A549 (cell line): ENCODE data around the gene AJUBA. TPM values are rescaled to one million over a fixed set of nuclear protein-coding genes. Genes with fewer than 3 reads are reported as not detected.

Experiments
- ATAC-seq, 2 experiments: fragments of 200-7000 bp in 1 of 2; fragments of >200 bp in 1 of 2; cut with Nextera tagmentation in 1 of 2; cut with Tn5 transposase in 1 of 2; 3 replicates each; pipeline versions ENCODE4 v1.8.0 to v1.9.1; 2018 to 2020; ENCODE audit warnings: mild to moderate bottlenecking in 1 of 2, moderate library complexity in 1 of 2
- CTCF ChIA-PET: fragments of 300-600 bp; sonication (Branson Sonifier 250); formaldehyde crosslinking; extraction: SDS; loops from one replicate; lab custom pipeline; 2021; ENCODE audit warnings: antibody characterized with exemption, inconsistent platforms; lab: Yijun Ruan, JAX
- POLR2A ChIA-PET: fragments of 350-600 bp; formaldehyde crosslinking; extraction: SDS; loops from one replicate; lab custom pipeline; 2021; ENCODE audit warnings: antibody characterized with exemption, inconsistent platforms; lab: Yijun Ruan, JAX
- DNase-seq, 2 experiments: peaks; one replicate each; pipeline versions ENCODE4 v3.0.0 to v3.0.0-alpha.2; 2011 to 2016; ENCODE audit warnings: low read depth in 1 of 2, low spot score in 1 of 2
- FAIRE-seq: peaks from 2 replicates; lab custom pipeline; 2011; peaks lifted over from hg19 to GRCh38; lab: Jason Lieb, UNC
- H3K27ac ChIP-seq, 2 experiments: fragments of >200 bp; sonication (Bioruptor Twin); formaldehyde crosslinking; 3 replicates each; pipeline ENCODE4 v1.5.1; 2016 to 2017
- H3K4me1 ChIP-seq: fragments of >200 bp; sonication (Bioruptor Twin); formaldehyde crosslinking; 3 replicates; pipeline ENCODE4 v1.6.1; 2016
- H3K4me2 ChIP-seq: fragments of >200 bp; sonication (Bioruptor Twin); formaldehyde crosslinking; 3 replicates; pipeline ENCODE4 v1.6.1; 2016
- H3K4me3 ChIP-seq: fragments of >200 bp; sonication (Bioruptor Twin); formaldehyde crosslinking; 3 replicates; pipeline ENCODE4 v1.5.1; 2016
- H3K9me3 ChIP-seq: fragments of >200 bp; sonication (Bioruptor Twin); formaldehyde crosslinking; 3 replicates; pipeline ENCODE4 v1.6.1; 2016
- CBX2 ChIP-seq: fragments of 200-600 bp; sonication (generic); IDR thresholded peaks from 2 replicates; pipeline ENCODE4 v1.6.1; 2016; ENCODE audit warnings: low read depth, mild to moderate bottlenecking, borderline replicate concordance
- CBX8 ChIP-seq: fragments of 200-600 bp; sonication (generic); IDR thresholded peaks from 2 replicates; pipeline ENCODE4 v1.6.1; 2016
- CHD2 ChIP-seq: fragments of 150-350 bp; IDR thresholded peaks from 2 replicates; pipeline ENCODE4 v1.6.1; 2014; ENCODE audit warnings: low read length; ENCODE audit not compliant: partially characterized antibody
- EHF ChIP-seq: fragments of 250-450 bp; sonication (Bioruptor Pico); IDR thresholded peaks from 2 replicates; pipeline ENCODE4 v1.5.0; 2020; ENCODE audit warnings: mild to moderate bottlenecking
- EHMT2 ChIP-seq: fragments of 200-600 bp; sonication (generic); IDR thresholded peaks from 2 replicates; pipeline ENCODE4 v1.6.1; 2016; ENCODE audit warnings: antibody characterized with exemption, low read depth, mild to moderate bottlenecking, moderate library complexity
- ESRRA ChIP-seq: fragments of 150-350 bp; IDR thresholded peaks from 2 replicates; pipeline ENCODE4 v1.6.1; 2014; ENCODE audit warnings: mild to moderate bottlenecking, low read length, borderline replicate concordance
- FOSL2 ChIP-seq, 2 experiments: fragments of 450-650 bp in 1 of 2; fragments of >200 bp in 1 of 2; sonication (Bioruptor Twin) in 1 of 2; formaldehyde crosslinking; IDR thresholded peaks; 2 replicates each; pipeline versions ENCODE4 v1.5.0 to v1.6.1; 2016 to 2020; ENCODE audit warnings: mild to moderate bottlenecking in 1 of 2, moderate library complexity in 1 of 2
- FOXS1 ChIP-seq: fragments of 250-450 bp; sonication (Bioruptor Pico); IDR thresholded peaks from 2 replicates; pipeline ENCODE4 v1.5.0; 2020; ENCODE audit warnings: mild to moderate bottlenecking, moderate library complexity
- HEYL ChIP-seq: fragments of 250-450 bp; sonication (Bioruptor Pico); IDR thresholded peaks from 2 replicates; pipeline ENCODE4 v1.8.0; 2021; ENCODE audit warnings: mild to moderate bottlenecking, moderate library complexity
- JUN ChIP-seq, 2 experiments: fragments of >200 bp; sonication (Bioruptor Twin); formaldehyde crosslinking; IDR thresholded peaks; 2 replicates in 1 of 2; 3 replicates in 1 of 2; pipeline ENCODE4 v1.6.1; 2016 to 2017
- JUNB ChIP-seq: fragments of >200 bp; sonication (Bioruptor Twin); formaldehyde crosslinking; IDR thresholded peaks from 2 replicates; pipeline ENCODE4 v1.6.1; 2016
- KDM1A ChIP-seq: fragments of 200-600 bp; sonication (generic); IDR thresholded peaks from 2 replicates; pipeline ENCODE4 v1.6.1; 2016; ENCODE audit warnings: low read depth, mild to moderate bottlenecking
- KDM5A ChIP-seq: fragments of 200-600 bp; sonication (generic); IDR thresholded peaks from 2 replicates; pipeline ENCODE4 v1.6.1; 2016; ENCODE audit warnings: antibody characterized with exemption, mild to moderate bottlenecking
- MAFK ChIP-seq: fragments of 450-650 bp; IDR thresholded peaks from 2 replicates; pipeline ENCODE4 v1.6.1; 2014; ENCODE audit not compliant: partially characterized antibody
- MAZ ChIP-seq: fragments of 150-350 bp; IDR thresholded peaks from 2 replicates; pipeline ENCODE4 v1.6.1; 2014; ENCODE audit warnings: antibody characterized with exemption, low read depth, low read length, borderline replicate concordance
- MYC ChIP-seq: IDR thresholded peaks from 2 replicates; pipeline ENCODE4 v1.6.1; 2012; ENCODE audit warnings: mild to moderate bottlenecking, inconsistent platforms, low read length, improper control_type of control experiment, borderline replicate concordance
- NPAS2 ChIP-seq: fragments of 250-450 bp; sonication (Bioruptor Pico); IDR thresholded peaks from 2 replicates; pipeline ENCODE4 v1.8.0; 2022; ENCODE audit warnings: mild to moderate bottlenecking, moderate library complexity, borderline replicate concordance
- NR3C1 ChIP-seq: fragments of >200 bp; sonication (Bioruptor Twin); formaldehyde crosslinking; IDR thresholded peaks from 3 replicates; pipeline ENCODE4 v1.6.1; 2017
- PHF8 ChIP-seq: fragments of 200-600 bp; sonication (generic); IDR thresholded peaks from 2 replicates; pipeline ENCODE4 v1.6.1; 2016; ENCODE audit warnings: low read depth, mild to moderate bottlenecking, antibody characterized with exemption, moderate library complexity, borderline replicate concordance
- RARB ChIP-seq: fragments of 250-450 bp; sonication (Bioruptor Pico); IDR thresholded peaks from 2 replicates; pipeline ENCODE4 v1.8.0; 2021; ENCODE audit warnings: mild to moderate bottlenecking, moderate library complexity
- REST ChIP-seq: fragments of 200-600 bp; sonication (generic); IDR thresholded peaks from 2 replicates; pipeline ENCODE4 v1.6.1; 2016; ENCODE audit warnings: antibody characterized with exemption, mild to moderate bottlenecking, moderate library complexity
- RFX5 ChIP-seq: fragments of 450-650 bp; IDR thresholded peaks from 2 replicates; pipeline ENCODE4 v1.7.1; 2014; ENCODE audit warnings: antibody characterized with exemption, mild to moderate bottlenecking, moderate library complexity
- SREBF2 ChIP-seq: fragments of 450-650 bp; IDR thresholded peaks from 2 replicates; pipeline ENCODE4 v1.6.1; 2014; ENCODE audit warnings: mild to moderate bottlenecking, moderate library complexity
- TFCP2L1 ChIP-seq: fragments of 250-450 bp; sonication (Bioruptor Pico); IDR thresholded peaks from 2 replicates; pipeline ENCODE4 v1.5.0; 2021; ENCODE audit warnings: mild to moderate bottlenecking
- ZC3H11A ChIP-seq: fragments of 450-650 bp; IDR thresholded peaks from 2 replicates; pipeline ENCODE4 v1.6.1; 2014; ENCODE audit warnings: antibody characterized with exemption, mild to moderate bottlenecking
- ZNF302 ChIP-seq: fragments of 250-450 bp; sonication (Bioruptor Pico); IDR thresholded peaks from 2 replicates; pipeline ENCODE4 v1.9.0; 2021; ENCODE audit warnings: inconsistent platforms, mild to moderate bottlenecking, moderate library complexity
- WGBS: methylation state at CpG from one replicate; pipeline ENCODE4 v1.1.6; 2017; ENCODE audit errors: missing lambda C conversion rate; 5-methylcytosine and 5-hydroxymethylcytosine counted together
- polyA minus RNA-seq: library from RNA; depleted of rRNA, polyadenylated mRNA; stranded (reverse); fragments of >200 nt; gene quantifications from 2 replicates; pipeline ENCODE4 v1.2.3, GENCODE V29; 2011; rRNA and poly(A)+ RNA removed
- polyA plus RNA-seq, 4 experiments: library from polyadenylated mRNA; depleted of rRNA in 3 of 4; stranded (reverse); fragments of >200 nt; fragmentation: RNase III in 1 of 4; extraction: RNeasy Plus Mini Kit Qiagen cat#74134 plus additional on column Dnase treatment in 1 of 4; gene quantifications; 2 replicates in 3 of 4; 3 replicates in 1 of 4; pipeline ENCODE4 v1.2.3, GENCODE V29; 2011 to 2017
- TF ChIP-seq, protein P1 (sequence below): fragments of 250-450 bp; sonication (Bioruptor Pico); IDR thresholded peaks from 2 replicates; pipeline ENCODE4 v1.5.0; 2021; ENCODE audit warnings: mild to moderate bottlenecking, moderate library complexity, borderline replicate concordance
- TF ChIP-seq, protein P2 (sequence below): IDR thresholded peaks from 2 replicates; pipeline ENCODE4 v1.6.1; 2012
- TF ChIP-seq, protein P3 (sequence below): IDR thresholded peaks from 2 replicates; pipeline ENCODE4 v1.6.1; 2012
- TF ChIP-seq, protein P4 (sequence below): fragments of >200 bp; sonication (Bioruptor Twin); formaldehyde crosslinking; IDR thresholded peaks from 3 replicates; pipeline ENCODE4 v1.5.1; 2016
- TF ChIP-seq, protein P5 (sequence below): fragments of >200 bp; sonication (Bioruptor Twin); formaldehyde crosslinking; IDR thresholded peaks from 2 replicates; pipeline ENCODE4 v1.6.1; 2016

Gene AJUBA
- polyA plus RNA-seq (2011; rRNA removed) = 98.0 and 152 TPM in 2 replicates
- 46.7 and 67.4 TPM in 2 replicates for polyA plus RNA-seq (2012; cell fraction: cytosol; rRNA removed)
- polyA plus RNA-seq (2012; cell fraction: nucleus; rRNA removed) = 71.5 and 76.7 TPM in 2 replicates
- 53.4 to 68.0 TPM (median 59.0 TPM) in 3 replicates for polyA plus RNA-seq (2017; fragmentation: RNase III; extraction: RNeasy Plus Mini Kit Qiagen cat#74134 plus additional on column Dnase treatment)
- 137 and 160 TPM in 2 replicates for polyA minus RNA-seq

- Histone ChIP-seq H3K4me3 (peak within 1 kb of the TSS; percentile 89), H3K4me1 (peaks cover 26% of the 10 kb centered on the region), H3K4me2 (peak within 1 kb of the TSS; percentile 96), H3K27ac (peak within 1 kb of the TSS; percentile 98 to 100), H3K9me3 (no peaks in the 10 kb centered on the region)
- ATAC-seq (peak; percentile 40 to 66), FAIRE-seq (no peak), DNase-seq (peak; percentile 95)
- CTCF ChIA-PET = interaction anchor here (0.6 to 34.0 kb wide), 24 partner anchors 11 to 1517 kb away, joined by 3 to 1206 read pairs (median 4); partner anchors contain the start of genes CDH24, HAUS4, PRMT5 and PSMB11
- POLR2A ChIA-PET = interaction anchor here (0.6 to 2.3 kb wide), 14 partner anchors 10 to 160 kb away, joined by 3 to 33 read pairs (median 4); partner anchors contain the start of genes HAUS4, PRMT5 and RBM23
- WGBS = 1% methylated on average over 39 of the region's 48 CpGs
- no peak for TF ChIP-seq SREBF2
- TF ChIP-seq ZC3H11A = no peak
- TF ChIP-seq JUNB = no peak
- TF ChIP-seq, protein P1, sequence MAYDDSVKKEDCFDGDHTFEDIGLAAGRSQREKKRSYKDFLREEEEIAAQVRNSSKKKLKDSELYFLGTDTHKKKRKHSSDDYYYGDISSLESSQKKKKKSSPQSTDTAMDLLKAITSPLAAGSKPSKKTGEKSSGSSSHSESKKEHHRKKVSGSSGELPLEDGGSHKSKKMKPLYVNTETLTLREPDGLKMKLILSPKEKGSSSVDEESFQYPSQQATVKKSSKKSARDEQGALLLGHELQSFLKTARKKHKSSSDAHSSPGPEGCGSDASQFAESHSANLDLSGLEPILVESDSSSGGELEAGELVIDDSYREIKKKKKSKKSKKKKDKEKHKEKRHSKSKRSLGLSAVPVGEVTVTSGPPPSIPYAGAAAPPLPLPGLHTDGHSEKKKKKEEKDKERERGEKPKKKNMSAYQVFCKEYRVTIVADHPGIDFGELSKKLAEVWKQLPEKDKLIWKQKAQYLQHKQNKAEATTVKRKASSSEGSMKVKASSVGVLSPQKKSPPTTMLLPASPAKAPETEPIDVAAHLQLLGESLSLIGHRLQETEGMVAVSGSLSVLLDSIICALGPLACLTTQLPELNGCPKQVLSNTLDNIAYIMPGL (CRISPR knock-in tag) = peak; percentile 97
- TF ChIP-seq MAFK = no peak
- TF ChIP-seq, protein P2, sequence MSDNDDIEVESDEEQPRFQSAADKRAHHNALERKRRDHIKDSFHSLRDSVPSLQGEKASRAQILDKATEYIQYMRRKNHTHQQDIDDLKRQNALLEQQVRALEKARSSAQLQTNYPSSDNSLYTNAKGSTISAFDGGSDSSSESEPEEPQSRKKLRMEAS = peak; percentile 94
- TF ChIP-seq, protein P3, sequence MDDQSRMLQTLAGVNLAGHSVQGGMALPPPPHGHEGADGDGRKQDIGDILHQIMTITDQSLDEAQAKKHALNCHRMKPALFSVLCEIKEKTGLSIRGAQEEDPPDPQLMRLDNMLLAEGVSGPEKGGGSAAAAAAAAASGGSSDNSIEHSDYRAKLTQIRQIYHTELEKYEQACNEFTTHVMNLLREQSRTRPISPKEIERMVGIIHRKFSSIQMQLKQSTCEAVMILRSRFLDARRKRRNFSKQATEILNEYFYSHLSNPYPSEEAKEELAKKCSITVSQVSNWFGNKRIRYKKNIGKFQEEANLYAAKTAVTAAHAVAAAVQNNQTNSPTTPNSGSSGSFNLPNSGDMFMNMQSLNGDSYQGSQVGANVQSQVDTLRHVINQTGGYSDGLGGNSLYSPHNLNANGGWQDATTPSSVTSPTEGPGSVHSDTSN = peak; percentile 95
- TF ChIP-seq, protein P4, sequence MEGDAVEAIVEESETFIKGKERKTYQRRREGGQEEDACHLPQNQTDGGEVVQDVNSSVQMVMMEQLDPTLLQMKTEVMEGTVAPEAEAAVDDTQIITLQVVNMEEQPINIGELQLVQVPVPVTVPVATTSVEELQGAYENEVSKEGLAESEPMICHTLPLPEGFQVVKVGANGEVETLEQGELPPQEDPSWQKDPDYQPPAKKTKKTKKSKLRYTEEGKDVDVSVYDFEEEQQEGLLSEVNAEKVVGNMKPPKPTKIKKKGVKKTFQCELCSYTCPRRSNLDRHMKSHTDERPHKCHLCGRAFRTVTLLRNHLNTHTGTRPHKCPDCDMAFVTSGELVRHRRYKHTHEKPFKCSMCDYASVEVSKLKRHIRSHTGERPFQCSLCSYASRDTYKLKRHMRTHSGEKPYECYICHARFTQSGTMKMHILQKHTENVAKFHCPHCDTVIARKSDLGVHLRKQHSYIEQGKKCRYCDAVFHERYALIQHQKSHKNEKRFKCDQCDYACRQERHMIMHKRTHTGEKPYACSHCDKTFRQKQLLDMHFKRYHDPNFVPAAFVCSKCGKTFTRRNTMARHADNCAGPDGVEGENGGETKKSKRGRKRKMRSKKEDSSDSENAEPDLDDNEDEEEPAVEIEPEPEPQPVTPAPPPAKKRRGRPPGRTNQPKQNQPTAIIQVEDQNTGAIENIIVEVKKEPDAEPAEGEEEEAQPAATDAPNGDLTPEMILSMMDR = no peak
- TF ChIP-seq ZNF302 (CRISPR knock-in tag) = no peak
- no peak for TF ChIP-seq KDM5A
- TF ChIP-seq MYC = no peak
- no peak for TF ChIP-seq FOSL2 (IDR thresholded peaks at IDR 0.05)
- peak; percentile 21; the same call in 1 of the 2 replicates for TF ChIP-seq FOSL2 (CRISPR knock-in tag; IDR thresholded peaks at IDR 0.05)
- TF ChIP-seq, protein P5, sequence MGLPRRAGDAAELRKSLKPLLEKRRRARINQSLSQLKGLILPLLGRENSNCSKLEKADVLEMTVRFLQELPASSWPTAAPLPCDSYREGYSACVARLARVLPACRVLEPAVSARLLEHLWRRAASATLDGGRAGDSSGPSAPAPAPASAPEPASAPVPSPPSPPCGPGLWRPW = no peak
- no peak for TF ChIP-seq EHMT2
- no peak for TF ChIP-seq HEYL (CRISPR knock-in tag)
- TF ChIP-seq PHF8 = no peak
- peak; percentile 76 to 80; a peak in 4 of 5 replicates for TF ChIP-seq JUN (IDR thresholded peaks at IDR 0.05)
- TF ChIP-seq ESRRA = no peak
- TF ChIP-seq NR3C1 = no peak
- no peak for TF ChIP-seq TFCP2L1
- no peak for TF ChIP-seq KDM1A
- TF ChIP-seq EHF = no peak
- TF ChIP-seq NPAS2 (CRISPR knock-in tag) = no peak
- no peak for TF ChIP-seq FOXS1 (CRISPR knock-in tag)
- peak; percentile 76 for TF ChIP-seq CHD2
- no peak for TF ChIP-seq RFX5
- TF ChIP-seq REST = no peak
- no peak for TF ChIP-seq MAZ
- TF ChIP-seq CBX8 = no peak
- no peak; the same call in 1 of the 2 replicates for TF ChIP-seq RARB (CRISPR knock-in tag)
- TF ChIP-seq CBX2 = no peak
Measured at GRCh38 chr14:22982477-22983245, at the start of gene AJUBA. AJUBA (minus strand) TSS chr14:22982551; CDS start chr14:22982266, 285 bp downstream.
